ENCODE results near the gene CENPC.
A peak's percentile ranks its signal among the peaks of the same experiment; 100 is the strongest.
"Not testable (repeated sequence)": the region's sequence is repeated elsewhere in the genome, so short reads cannot be mapped to it uniquely, and the experiment has no call there.

CENPC gene

DNA sequence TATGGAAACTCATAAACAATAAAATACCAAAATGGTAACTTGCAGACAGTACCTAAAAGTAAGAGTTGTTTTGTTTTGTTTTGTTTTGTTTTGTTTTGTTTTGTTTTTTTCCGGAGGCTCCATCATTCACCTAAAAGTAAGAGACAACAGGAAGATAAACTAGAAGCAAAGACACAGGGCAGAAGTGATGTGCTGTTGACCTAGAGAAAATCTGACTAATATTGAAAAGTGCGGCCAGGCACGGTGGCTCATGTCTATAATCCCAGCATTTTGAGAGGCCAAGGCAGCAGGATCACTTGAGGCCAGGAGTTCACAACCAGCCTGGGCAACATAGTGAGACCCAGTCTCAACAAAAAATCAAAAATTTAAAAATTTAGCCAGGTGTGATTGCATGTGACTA, 5.6 kb upstream of the CENPC start:
- no peak for DNase-seq

DNA sequence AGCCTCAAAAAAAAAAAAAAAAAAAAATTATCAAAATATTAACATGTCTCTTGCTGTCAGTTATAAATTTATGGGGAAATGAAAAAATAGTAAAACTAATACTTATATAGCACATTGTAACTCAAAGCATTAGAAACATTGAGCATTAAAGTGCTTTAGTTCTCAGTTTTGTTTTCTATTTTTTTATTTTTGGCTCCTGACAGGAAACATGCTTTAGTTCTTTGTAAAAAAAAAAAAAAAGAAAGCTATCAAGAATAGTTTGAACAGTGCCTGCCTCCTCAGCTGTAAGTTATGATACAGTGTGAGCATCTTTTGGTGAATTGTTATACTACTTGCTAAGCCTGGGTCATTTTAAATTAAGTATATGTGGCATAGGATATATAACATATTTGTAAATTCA, 5.1 kb upstream of the CENPC start:
- DNase-seq: no peak

DNA sequence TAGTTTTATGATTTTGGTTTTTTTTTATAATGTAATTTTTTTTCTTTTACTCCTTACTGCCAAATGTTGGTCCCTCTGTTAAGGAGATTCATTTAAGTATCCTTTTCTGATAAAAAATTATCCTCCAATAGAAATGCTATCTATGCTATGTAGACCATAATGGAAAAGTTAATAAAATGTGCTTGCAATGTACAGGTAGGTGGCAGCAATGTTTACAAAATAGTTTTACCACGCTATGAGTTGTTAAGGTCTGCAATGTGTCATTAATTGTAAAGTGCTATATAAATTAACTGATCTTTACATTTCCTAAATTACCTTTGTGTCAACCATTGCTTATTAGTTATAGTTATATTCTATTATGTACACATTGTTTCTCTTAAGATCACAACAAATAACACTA, 3.8 kb upstream of the CENPC start:
- DNase-seq: peak; percentile 41

DNA sequence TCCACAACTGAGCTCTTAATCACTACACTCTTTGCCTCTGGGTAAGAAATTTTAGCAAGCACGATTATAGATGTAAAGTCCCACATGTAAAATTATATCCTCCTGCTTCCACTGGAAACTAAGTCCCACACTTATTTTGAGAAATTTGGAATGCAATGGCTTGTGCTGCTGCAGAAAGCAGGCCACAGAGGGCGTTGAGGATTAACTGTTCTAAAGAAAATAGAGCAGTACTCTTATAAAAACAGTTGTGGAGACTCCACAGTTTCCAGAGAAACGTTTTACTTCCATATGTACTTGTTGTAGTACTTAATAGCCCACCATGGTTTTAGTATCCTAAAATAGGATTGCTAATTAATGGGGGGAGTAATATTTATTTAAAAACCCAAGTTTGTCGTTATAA, 1.7 kb upstream of the CENPC start:
- DNase-seq: no peak

DNA sequence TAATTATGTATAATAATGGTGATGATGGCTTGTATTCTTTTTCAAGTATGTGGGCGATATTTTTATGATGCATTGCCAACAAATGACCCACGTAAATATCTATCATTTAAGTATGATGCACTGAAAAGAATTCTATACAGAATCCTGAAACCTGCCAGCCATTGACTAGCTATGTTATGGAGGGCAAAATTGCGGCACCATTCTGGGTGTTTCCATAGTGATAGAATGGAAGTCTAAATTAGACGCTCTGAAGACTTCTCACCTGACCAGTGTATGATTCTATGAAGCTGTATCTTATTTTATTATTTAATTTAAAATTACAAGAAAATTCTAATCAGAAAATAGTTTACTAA, 677 bp upstream of the CENPC start:
- DNase-seq: peak; percentile 19

DNA sequence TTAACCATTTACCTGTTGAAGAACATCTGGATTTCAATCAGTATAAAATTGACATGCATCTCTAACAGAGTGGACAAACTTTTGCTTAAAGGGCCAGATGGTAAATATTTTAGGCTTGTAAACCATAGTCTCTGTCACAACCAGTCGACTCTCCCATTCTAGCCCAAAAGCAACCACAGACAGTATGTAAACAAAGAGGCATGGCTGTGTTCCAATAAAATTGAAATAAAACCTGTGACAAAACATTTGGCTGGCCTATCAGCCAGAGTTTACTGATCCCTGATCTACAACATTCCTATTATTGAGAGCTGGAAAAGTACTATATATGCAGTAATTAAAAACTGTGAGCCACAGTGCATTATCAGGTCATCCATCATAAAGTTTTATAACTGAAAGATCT, 3.2 kb downstream of the CENPC start:
- no peak for DNase-seq

DNA sequence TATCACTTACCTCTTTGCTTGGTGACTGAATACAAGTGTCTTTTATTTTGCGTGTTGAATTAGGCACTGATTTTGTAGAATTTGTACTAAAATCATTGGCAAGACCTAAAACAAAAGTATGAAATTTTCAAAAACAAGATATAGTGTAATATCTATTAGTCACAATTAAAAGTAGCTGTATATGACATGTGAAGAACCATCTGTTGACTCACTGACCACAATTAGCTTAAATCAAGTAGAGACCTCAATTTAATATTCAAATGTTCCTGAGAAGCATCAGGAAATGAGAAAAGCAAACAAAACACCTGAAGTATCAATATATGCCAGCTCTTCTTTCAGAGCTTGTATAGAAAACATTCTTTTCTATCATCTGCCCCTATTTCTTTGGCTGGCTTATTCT, 5.5 kb downstream of the CENPC start:
- DNase-seq: no peak

DNA sequence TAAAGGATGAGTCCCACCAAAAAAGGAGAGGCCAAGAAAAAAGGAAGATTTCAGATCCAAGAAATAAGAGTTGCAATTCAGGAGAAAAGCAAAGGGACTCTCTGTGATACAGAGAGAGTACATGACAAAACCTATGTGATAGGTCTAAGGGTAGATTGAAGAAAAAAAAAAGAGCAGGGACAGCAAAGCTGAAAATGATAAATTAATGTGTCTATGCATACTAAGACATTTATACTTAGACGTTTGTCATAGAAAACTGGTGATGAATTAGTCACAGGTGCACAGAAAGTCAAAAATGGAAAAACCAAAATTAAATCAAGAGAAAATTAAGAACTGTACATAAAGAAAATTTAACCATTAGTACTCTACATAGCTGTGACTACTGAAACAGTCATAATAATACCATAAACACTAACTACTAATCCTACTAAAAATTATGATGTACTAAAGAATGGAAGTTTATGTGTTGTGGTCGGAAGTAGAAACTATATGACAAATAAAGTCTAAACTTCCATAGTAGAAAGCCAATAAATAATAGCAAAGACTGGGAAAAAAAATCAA, 9.9 kb downstream of the CENPC start:
- no peak for DNase-seq

DNA sequence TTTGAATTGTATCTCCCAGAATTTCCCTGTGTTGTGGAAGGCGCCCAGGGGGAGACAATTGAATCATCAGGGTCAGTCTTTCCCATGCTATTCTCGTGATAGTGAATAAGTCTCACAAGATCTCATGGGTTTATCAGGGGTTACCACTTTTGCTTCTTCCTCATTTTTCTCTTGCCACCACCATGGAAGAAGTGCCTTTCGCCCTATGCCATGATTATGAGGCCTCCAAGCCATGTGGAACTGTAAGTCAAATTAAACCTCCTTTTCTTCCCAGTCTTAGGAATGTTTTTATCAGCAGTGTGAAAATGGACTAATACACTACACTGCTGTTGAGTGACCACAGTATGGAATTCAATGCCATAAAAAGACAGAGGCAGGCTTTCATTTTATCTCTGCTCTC, 12.2 kb downstream of the CENPC start:
- DNase-seq: no peak

DNA sequence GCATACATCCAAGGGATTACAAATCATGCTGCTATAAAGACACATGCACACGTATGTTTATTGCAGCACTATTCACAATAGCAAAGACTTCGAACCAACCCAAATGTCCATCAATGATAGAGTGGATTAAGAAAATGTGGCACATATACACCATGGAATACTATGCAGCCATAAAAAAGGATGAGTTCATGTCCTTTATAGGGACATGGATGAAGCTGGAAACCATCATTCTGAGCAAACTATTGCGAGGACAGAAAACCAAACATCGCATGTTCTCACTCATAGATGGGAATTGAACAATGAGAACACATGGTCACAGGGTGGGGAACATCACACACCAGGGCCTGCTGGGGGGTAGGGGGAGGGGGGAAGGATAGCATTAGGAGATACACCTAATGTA, 12.9 kb downstream of the CENPC start:
- not testable (repeated sequence) for DNase-seq

DNA sequence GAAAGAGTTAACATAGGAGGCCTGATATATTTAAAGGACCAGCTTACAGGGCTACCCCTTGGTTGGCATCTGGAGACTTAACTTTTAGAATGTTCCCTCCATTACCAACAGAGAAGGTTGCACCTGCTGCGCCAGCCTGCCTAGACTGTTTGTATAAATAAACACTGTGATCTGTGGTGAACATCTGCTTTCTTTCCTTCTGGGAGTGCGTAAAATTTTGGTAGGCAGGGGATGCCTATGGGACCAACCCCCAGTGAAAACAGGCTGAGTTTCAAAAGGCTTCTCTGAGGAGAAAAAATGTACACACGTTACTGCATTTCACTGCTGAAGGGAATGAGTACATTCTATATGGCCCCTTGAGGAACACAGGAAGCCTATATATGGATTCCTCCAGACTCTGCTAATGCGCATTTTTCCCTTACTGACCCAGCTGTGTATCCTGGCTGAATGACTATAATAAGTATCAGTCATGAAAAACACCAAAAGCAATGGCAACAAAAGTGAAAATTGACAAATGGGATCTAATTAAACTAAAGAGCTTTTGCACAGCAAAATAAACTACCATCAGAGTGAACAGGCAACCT, 13.8 kb downstream of the CENPC start:
- DNase-seq: no peak

DNA sequence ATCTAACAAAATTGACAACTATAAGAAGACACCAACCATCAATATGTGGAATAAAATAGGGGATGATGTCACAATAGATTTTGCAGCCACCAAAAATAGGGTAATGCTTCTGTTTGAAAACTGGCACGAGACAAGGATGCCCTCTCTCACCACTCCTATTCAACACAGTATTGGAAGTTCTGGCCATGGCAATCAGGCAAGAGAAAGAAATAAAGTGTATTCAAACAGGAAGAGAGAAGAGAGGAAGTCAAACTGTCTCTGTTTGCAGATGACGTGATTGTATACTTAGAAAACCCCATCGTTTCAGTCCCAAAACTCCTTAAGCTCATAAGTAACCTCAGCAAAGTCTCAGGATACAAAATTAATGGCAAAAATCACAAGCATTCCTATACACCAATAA, 21.2 kb downstream of the CENPC start:
- not testable (repeated sequence) for DNase-seq

DNA sequence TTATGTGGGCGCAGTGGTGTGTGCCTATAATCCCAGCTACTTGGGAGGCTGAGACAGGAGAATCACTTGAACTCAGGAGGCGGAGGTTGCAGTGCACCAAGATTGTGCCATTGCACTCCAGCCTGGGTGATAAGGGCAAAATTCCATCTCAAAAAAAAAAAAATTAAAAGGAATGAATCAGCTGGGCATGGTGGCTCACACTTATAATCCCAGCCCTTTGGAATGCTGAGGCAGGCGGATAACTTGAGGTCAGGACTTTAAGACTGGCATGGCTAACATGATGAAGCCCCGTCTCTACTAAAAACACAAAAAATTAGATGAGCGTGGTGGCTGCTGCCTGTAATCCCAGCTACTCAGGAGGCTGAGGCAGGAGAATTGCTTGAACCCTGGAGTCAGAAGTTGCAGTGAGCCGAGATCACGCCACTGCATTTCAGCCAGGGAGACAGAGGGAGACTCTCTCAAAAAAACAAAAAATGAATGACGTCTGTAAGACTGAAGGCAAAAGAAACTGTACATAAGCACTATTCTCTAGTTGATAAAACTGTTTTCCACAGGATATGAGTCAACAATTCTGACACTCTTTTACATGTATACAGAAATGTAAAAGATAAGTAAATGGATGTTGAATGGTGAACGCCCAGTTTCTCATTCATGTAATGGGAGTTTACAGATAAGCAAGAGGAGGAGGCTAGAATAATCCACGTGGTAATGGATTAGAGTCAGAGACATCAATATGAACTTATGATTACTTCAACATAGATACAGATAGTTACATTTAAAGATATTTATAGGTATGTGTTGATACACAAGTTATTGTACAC, 22.2 kb downstream of the CENPC start:
- DNase-seq: no peak

DNA sequence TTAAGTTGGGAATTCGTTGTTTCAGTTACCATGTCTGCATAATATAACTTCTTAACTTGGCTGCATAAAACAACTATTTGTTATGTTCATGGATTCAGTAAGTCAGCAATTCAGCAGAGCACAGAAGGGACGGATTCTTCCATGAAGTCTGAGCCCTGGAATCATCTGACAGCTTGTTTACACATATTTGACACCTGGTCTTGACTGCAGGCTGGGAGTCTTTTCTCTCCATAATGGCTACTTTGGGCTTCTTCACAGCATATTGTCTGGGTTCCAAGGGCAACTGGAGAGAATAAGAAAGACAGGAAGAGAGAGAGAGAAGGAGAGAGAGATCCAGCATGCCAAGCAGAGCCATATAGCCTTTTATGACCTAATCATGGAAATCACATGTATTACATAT, 23.1 kb downstream of the CENPC start:
- DNase-seq: no peak

DNA sequence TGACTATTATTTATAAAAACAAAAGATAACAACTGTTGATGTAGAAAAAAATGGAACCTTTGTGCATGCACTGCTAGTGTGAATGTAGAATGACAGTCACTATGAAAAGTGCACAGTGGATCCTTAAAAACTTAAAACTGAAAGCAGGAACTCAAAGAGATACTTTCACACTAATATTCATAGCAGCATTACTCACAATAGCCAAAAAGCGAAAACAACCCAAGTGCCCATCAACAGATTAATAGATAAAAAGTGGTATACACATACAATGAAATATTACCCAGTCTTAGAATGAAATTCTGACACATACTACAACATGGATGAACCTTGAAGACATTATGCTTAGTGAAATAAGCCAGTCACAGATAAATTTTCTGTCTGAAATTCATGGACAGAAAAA, 23.8 kb downstream of the CENPC start:
- no peak for DNase-seq

DNA sequence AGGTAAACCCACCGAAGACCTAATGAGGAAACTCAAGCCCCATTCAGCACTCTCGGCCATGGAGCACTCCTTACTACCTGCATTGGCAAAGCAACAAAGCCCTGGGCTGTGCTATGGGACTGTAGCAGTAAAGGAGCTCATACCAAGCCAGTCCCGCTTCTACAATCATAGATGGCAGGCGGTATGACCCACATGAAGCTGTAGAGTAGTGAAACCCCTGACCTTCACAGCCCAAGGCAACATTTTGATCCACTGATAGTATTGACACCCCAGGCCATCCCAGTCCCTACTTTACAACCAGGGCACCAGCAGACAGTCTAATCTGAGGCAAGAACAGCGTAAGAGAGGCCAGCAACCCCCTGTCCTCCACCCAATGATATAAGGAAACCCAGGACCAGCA, 25.2 kb downstream of the CENPC start:
- DNase-seq: no peak

DNA sequence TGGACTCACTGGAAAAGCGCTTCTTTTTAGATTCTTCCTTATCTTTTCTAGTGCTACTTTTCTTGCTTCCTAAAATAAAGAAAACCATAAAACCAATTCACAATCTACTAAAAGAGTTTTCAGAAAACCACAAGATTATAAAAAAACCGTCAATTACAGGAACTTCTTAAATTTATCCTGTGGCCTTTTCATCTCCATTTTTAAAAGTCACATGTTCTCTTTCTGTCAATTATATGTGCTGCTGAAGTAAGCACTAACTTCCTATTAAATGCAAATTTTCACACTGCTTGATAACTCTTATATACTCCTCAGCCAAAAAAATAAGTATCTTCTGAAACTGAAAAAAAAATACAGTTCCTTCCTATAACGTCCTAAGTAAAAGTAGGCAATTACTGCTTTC, 32.8 kb downstream of the CENPC start:
- DNase-seq: no peak

DNA sequence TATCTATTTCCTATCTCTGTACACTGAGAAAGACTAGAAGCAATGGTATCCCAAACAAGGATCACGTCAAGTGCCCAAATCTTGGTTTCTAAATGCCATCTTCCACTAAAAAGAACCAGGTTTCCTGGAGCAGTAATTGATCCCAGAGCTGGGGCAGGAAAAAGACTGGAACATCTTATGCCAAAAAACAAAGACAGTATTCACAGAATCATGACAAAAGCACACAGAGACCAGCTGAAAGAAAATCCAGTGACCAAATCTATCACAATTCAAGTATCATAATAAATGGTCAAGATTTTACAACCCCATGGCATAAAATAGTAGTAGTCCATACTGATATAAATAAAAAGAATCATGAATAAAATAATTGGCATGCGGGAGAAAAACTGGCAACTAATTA, 44.9 kb downstream of the CENPC start:
- DNase-seq: no peak

DNA sequence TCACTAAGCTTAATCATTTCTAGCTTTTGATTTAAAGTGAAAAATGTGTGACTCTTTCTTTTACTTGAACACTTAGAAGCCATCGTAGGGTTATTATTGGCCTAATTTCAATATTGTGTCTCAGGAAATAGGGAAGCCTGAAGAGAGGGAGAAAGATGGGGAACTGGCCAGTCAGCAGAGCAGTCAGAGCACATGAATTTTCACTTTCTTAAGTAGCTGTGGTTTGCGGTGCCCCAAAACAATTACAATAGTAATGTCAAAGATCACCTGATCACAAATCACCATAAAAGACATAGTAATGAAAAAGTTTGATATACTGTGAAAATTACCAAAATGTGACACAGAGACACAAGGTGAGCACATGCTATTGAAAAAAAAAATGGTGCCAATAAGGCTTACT, 45.5 kb downstream of the CENPC start:
- no peak for DNase-seq

DNA sequence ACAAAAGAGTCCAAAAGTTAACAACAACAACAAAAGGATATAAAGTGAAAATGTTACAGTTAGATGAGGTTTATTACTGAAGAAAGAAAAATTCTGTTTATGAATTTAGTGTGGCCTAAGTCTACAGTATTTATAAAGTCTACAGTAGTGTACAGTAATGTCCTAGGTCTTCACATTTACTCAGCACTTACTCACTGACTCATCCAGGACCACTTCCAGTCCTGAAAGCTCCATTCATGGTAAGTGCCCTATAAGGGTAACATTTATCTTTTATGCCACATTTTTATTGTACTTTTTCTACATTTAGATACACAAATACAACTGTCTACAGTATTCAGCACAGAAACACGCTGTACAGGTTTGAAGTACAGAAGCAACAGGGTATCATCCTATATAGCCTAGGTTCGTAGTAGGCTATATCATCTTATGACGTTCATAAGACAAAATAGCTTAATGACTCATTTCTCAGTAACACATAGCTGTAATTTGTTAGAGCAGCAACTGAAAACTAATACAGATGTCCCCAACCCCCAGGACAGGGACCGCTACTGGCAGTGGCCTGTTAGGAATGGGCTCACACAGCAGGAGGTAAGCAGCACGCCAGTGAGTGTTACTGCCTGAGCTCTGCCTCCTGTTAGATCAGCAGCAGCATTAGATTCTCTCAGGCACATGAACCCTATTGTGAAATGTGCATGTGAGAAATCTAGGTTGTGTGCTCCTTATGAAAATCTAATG, 61.3 kb downstream of the CENPC start:
- DNase-seq: no peak

DNA sequence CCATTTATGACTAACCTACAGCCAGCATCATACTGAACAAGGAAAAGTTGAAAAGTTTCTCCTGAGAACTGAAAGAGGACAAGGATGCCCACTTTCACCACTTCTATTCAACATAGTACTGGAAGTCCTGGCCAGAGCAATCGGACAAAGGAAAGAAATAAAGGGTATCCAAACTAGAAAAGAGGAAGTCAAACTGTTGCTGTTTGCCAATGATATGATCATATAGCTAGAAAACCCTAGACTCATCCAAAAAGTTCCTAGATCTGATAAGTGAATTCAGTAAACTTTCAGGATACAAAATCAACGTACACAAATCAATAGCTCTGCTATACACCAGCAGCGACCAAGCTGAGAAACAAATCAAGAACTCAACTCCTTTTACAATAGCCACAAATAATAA, 64.5 kb downstream of the CENPC start:
- DNase-seq: no peak

DNA sequence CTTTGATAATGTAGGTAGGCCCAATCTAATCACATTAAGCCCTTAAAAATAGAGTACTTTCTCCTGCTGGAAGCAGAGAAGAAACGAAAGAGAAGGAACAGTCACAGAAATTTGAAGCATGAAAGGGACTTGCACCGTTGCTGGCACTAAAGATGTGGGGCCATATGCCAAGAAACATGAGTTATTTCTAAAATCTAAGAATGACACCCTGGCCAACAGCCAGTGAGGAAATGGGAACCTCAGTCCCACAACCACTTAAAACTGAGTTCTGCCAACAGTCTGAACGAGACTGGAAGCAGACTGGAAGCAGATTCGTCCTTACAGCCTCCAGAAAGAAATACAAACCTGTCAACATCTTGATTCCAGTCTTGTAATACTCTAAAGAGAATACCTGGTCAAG, 70.1 kb downstream of the CENPC start:
- no peak for DNase-seq

DNA sequence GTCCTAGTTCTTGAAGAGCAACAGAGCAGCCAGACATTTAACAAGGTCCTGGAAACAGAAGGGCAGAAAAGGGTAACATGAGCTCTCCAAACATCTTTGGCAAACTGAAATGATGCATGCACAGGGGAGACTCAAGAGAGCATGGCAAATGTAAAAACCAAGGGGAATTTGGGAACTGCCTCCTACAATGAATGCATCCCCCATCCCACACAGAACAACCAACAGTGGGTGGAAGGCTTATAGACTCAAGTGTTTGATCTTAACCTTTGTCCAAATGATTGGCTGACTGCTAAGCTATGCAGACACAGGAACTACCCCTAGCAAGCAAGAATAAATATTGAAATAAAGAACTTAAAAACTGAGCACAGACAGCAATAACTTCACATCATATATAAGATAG, 74.4 kb downstream of the CENPC start:
- DNase-seq: no peak

DNA sequence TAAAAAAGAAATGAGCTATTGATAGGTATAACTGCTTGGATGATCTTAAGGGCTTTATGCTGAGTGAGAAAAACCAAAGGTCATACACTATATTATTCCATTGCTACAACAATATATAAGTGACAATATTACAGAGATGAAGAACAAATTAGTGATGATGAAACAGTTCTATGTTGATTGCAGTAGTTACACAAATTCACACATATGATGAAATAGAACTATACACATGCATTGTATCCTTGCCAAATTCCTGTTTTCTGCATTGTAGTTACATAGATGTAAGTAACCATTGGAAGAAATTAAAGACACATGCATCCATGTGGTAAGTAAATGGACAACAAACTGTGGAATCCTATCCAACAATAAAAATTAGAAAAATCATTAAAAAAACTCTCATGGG, 76.5 kb downstream of the CENPC start:
- DNase-seq: no peak

Measured in NCI-H1105 (cell line).